Esophagus squamous epithelium (tissue), 5 donors: Measurements from ENCODE around the gene VRK2. TPM values are rescaled to one million over a fixed set of nuclear protein-coding genes. Genes with fewer than 3 reads are reported as not detected.
A peak's percentile ranks its signal among the peaks of the same experiment; 100 is the strongest.

Experiments
- DNase-seq: peaks from one replicate; lab custom pipeline; 2025; lab: John Stamatoyannopoulos, UW
- H3K27ac ChIP-seq, 4 donors: fragments of 200-600 bp; sonication (generic); one replicate each; pipeline ENCODE4 v1.5.1; 2016 to 2019; ENCODE audit warnings: mild to moderate bottlenecking in 1 of 4
- H3K27me3 ChIP-seq, 4 donors: fragments of 200-600 bp; sonication (generic); 1 replicate in 3 of 4; 2 replicates in 1 of 4; pipeline versions ENCODE4 v1.5.1 to v1.6.0; 2017 to 2021; ENCODE audit warnings: antibody characterized with exemption in 1 of 4
- H3K36me3 ChIP-seq, 3 donors: fragments of 200-600 bp; sonication (generic); one replicate each; pipeline ENCODE4 v1.5.1; 2016 to 2019
- H3K4me1 ChIP-seq, 3 donors: fragments of 200-600 bp; sonication (generic); one replicate each; pipeline ENCODE4 v1.5.1; 2017 to 2019
- H3K4me3 ChIP-seq, 4 donors: fragments of 200-600 bp; sonication (generic); 1 replicate in 3 of 4; 2 replicates in 1 of 4; pipeline ENCODE4 v1.5.1; 2016 to 2019; ENCODE audit warnings: mild to moderate bottlenecking in 2 of 4, moderate library complexity in 1 of 4
- H3K9me3 ChIP-seq, 3 donors: fragments of 200-600 bp; sonication (generic); one replicate each; pipeline ENCODE4 v1.5.1; 2016 to 2019
- POLR2A ChIP-seq, 4 donors: fragments of 450-650 bp; IDR thresholded peaks; one replicate each; pipeline ENCODE4 v1.6.1; 2017; ENCODE audit warnings: antibody characterized with exemption in 4 of 4, mild to moderate bottlenecking in 4 of 4, moderate library complexity in 3 of 4
- WGBS, 2 donors: methylation state at CpG; one replicate each; pipeline ENCODE4 v1.1.5; 2018; 5-methylcytosine and 5-hydroxymethylcytosine counted together
- intact Hi-C: fragments of 100-400 bp; cut with DNase I; formaldehyde crosslinking; loops from one replicate; pipeline ENCODE4 v1.15.0; 2022
- total RNA-seq, 4 donors: library from RNA; depleted of rRNA; stranded (reverse); fragments of >200 nt; gene quantifications; one replicate each; pipeline ENCODE4 v1.1.0, GENCODE V29; 2016
- TF ChIP-seq, protein P1 (sequence below), 6 experiments: fragments of 450-650 bp in 4 of 6; fragments of 200-600 bp in 2 of 6; sonication (generic) in 2 of 6; IDR thresholded peaks; one replicate each; pipeline ENCODE4 v1.5.1; 2016 to 2019; ENCODE audit warnings: antibody characterized with exemption in 6 of 6, mild to moderate bottlenecking in 4 of 6, moderate library complexity in 4 of 6
- donor health status: DM: yes; HTN: yes; CAD: no.

The VRK2 gene
- total RNA-seq: 10 to 100 TPM; 17.9 to 33.6 (median 25.7) TPM

DNA sequence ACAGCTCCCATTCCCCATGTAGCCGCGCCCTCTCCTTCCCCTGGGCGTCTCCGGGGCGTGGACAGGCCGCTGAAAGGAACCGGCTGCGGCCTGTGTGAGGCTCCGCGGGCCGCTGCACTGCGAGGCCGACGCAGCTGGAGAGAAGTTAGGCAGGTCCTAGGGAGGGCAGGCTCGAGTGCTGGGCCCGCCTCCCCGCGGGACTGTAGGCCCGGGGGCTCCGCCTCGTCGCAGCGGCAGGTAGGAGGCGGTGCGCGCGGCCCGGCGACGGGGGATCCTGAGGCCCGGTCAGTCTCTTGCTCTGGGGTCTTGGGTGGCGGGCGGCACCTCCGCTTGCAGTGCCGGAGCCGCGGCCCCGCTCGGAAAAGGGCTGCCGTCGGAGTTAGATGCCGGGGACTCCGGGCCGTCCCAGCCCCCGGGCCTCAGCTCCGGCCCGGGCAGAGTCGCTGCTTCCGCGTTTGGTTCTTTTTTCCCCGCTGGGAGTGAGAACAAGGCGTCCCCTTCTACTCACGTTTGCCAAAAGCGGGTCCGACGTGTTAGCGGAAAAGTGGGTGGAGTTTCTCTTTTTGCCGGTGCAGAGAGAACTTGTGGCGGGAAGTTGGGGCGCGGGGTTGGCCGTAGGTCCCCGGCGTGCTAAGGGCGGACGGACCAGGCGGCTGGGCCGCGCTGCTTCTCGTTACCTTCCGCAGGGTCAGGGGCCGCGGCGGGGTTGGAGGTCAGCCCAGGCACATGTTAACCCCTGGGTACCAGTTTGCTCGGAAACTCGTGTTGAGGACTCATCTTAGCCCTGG, at the start of gene VRK2:
Gene VRK2 (plus strand): TSS at position 222 of the 788 bp plus-strand sequence. CDS start 2,026 bp downstream, outside the sequence.
- Histone ChIP-seq H3K36me3 (peaks cover 0 to 22% (median 0%) of the 10 kb centered on the region in 3 donors), H3K9me3 (no peaks in the 10 kb centered on the region), H3K4me1 (peaks cover 4 to 42% (median 9%) of the 10 kb centered on the region in 3 donors), H3K27me3 (no peaks in the 10 kb centered on the region), H3K4me3 (peak within 1 kb of the TSS; percentile 78 to 91 (median 86)), H3K27ac (peak within 1 kb of the TSS; percentile 96 to 99 (median 98))
- WGBS, 2 donors: 0% methylated on average over 2 to 3 of the region's 76 CpGs
- intact Hi-C loops: loop anchor here (10.0 kb wide), 1 partner anchor 68 kb away; no protein-coding TSS in a partner anchor
- TF ChIP-seq, protein P1, sequence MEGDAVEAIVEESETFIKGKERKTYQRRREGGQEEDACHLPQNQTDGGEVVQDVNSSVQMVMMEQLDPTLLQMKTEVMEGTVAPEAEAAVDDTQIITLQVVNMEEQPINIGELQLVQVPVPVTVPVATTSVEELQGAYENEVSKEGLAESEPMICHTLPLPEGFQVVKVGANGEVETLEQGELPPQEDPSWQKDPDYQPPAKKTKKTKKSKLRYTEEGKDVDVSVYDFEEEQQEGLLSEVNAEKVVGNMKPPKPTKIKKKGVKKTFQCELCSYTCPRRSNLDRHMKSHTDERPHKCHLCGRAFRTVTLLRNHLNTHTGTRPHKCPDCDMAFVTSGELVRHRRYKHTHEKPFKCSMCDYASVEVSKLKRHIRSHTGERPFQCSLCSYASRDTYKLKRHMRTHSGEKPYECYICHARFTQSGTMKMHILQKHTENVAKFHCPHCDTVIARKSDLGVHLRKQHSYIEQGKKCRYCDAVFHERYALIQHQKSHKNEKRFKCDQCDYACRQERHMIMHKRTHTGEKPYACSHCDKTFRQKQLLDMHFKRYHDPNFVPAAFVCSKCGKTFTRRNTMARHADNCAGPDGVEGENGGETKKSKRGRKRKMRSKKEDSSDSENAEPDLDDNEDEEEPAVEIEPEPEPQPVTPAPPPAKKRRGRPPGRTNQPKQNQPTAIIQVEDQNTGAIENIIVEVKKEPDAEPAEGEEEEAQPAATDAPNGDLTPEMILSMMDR (IDR thresholded peaks at IDR 0.05): peak in 3 of 6 experiments; percentile 13 to 34 (median 17)
- peak in 3 of 4 donors; percentile 12 to 91 (median 80) for TF ChIP-seq POLR2A (IDR thresholded peaks at IDR 0.05)
- DNase-seq: peak; percentile 74

DNA sequence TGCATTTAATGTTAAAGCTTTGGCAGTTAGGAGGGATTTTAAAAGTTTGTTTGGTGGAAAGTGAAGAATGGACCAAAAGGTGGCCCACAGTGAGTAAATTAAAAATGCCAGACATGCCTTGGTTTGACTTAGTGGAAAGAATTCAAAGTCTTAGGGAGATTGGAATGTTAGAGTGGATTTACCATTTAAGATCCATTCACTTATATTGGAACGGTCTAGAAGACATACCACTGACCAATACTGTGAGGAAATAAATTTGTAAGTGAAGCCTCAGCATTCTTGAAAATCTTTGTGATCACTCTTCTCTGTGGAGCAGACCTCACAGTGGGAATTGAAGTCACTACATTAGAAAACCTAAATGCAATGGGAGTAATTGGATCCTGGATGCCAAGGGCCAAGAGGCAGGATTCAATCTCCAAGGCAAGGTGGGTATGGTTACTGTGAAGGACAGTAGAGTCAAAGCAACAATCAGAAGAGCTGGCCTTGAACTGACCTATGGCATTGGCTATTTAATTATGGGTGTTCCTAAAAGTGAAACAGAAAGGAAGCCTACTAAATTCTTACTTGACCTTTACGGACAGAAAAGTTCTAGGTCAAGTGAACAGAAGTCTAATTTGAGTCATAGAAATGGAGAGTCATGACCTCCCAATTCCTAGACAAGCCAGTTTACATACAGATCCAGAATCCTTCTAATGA, 40.2 kb upstream of the VRK2 start:
- Histone ChIP-seq H3K36me3 (no peaks in the 10 kb centered on the region), H3K4me1 (no peaks in the 10 kb centered on the region), H3K27ac (no peak overlapping the region), H3K9me3 (no peaks in the 10 kb centered on the region), H3K27me3 (no peaks in the 10 kb centered on the region), H3K4me3 (no peak overlapping the region)
- WGBS, 2 donors: 88 to 93% methylated on average over 2 of the region's 2 CpGs
- TF ChIP-seq, protein P1 (IDR thresholded peaks at IDR 0.05): no peak
- TF ChIP-seq POLR2A (IDR thresholded peaks at IDR 0.05): no peak
- DNase-seq: no peak
- intact Hi-C loops: no loop called here

DNA sequence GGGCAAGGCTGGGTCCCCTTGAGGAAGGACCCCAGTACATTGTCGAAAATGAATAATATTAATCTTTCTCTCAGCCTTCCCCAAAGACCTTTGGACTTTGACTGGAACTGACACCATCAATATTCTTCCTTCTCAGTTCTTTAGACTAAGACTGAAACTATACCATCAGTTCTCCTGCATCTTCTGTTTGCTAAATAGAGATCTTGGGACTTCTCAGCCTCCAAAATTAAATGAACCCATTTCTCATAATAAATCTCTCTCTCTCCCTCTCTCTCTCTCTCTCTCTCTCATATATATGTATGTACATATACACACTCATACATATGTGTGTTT, 39.7 kb upstream of the VRK2 start:
- no peaks in the 10 kb centered on the region for H3K36me3 ChIP-seq
- no peak for TF ChIP-seq POLR2A (IDR thresholded peaks at IDR 0.05)
- TF ChIP-seq, protein P1 (IDR thresholded peaks at IDR 0.05): no peak
- no peaks in the 10 kb centered on the region for H3K9me3 ChIP-seq
- no peaks in the 10 kb centered on the region for H3K4me1 ChIP-seq
- H3K27ac ChIP-seq: no peak overlapping the region
- intact Hi-C loops: no loop called here
- no peak overlapping the region for H3K4me3 ChIP-seq
- WGBS, 2 donors: 88 to 100% methylated on average over 1 of the region's 1 CpG
- H3K27me3 ChIP-seq: no peaks in the 10 kb centered on the region
- no peak for DNase-seq

DNA sequence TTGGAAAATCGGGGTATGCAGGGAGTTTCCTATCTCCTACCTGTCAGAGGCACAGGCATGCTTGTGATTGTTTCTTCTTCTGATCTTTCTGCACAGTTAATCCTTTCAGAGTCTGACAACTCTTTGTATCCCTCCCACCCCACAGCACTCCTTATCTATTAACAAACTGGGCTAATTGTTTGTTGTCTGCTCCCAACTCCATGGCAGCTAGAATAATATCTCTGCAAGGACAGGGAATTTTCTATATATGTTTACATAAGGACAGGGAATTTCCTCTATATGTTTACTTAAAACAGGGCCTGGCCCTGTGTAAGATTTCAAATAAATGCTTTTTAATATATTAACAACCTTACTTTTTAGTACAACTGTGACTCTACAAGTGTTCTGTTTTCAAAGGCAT, 36.0 kb upstream of the VRK2 start:
- H3K4me3 ChIP-seq: no peak overlapping the region
- H3K27ac ChIP-seq: no peak overlapping the region
- H3K9me3 ChIP-seq: peaks cover 0 to under 1% (median 0%) of the 10 kb centered on the region in 3 donors
- no peak for DNase-seq
- H3K36me3 ChIP-seq: no peaks in the 10 kb centered on the region
- no peak for TF ChIP-seq POLR2A (IDR thresholded peaks at IDR 0.05)
- TF ChIP-seq, protein P1 (IDR thresholded peaks at IDR 0.05): no peak
- no peaks in the 10 kb centered on the region for H3K4me1 ChIP-seq
- intact Hi-C loops: no loop called here
- no peaks in the 10 kb centered on the region for H3K27me3 ChIP-seq
- 33 to 52% methylated on average over 1 of the region's 1 CpG for WGBS, 2 donors

DNA sequence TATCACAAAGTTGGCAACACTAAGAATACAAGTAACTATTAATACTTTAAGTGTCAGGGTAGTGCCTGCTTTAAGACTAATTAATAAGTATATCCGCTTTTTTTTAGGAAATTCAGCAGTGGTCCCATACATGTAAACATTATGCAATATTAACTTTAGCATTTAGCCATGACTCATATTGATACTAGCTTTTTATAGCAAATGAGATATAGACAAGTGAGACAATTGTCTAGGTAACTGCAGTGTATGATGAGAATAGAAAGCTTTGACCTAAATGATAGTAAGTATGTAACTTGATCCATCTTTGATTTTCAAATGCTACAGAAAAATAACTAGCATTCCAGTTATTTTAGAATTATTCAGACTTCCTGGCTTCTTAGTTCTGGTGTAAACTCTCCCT, 27.4 kb upstream of the VRK2 start:
- Histone ChIP-seq H3K27ac (no peak overlapping the region), H3K36me3 (no peaks in the 10 kb centered on the region), H3K4me3 (no peak overlapping the region), H3K4me1 (no peaks in the 10 kb centered on the region), H3K9me3 (peaks cover 0 to 5% (median 4%) of the 10 kb centered on the region in 3 donors), H3K27me3 (no peaks in the 10 kb centered on the region)
- TF ChIP-seq, protein P1 (IDR thresholded peaks at IDR 0.05): no peak
- TF ChIP-seq POLR2A (IDR thresholded peaks at IDR 0.05): no peak
- 56 to 59% methylated on average over 1 of the region's 1 CpG for WGBS, 2 donors
- intact Hi-C loops: no loop called here
- no peak for DNase-seq
